Activated naive CD4-positive, alpha-beta T cell treated with anti-CD3 and anti-CD28 coated beads, Interleukin-2, amount 50 U/mL, for 24 hours (primary cell): ENCODE measurements around the gene SUSD3.

Experiments
- H3K27ac Mint-ChIP-seq: one replicate; pipeline ENCODE4 v1.8.0; 2021; ENCODE audit warnings: mild to moderate bottlenecking, mixed read lengths
- H3K27me3 Mint-ChIP-seq: one replicate; pipeline ENCODE4 v1.8.0; 2021; ENCODE audit warnings: mixed read lengths
- H3K36me3 Mint-ChIP-seq: one replicate; pipeline ENCODE4 v1.8.0; 2021; ENCODE audit warnings: mixed read lengths
- H3K4me1 Mint-ChIP-seq: one replicate; pipeline ENCODE4 v1.8.0; 2021; ENCODE audit warnings: mixed read lengths
- H3K4me3 Mint-ChIP-seq: one replicate; pipeline ENCODE4 v1.8.0; 2021; ENCODE audit warnings: mild to moderate bottlenecking, mixed read lengths
- H3K9me3 Mint-ChIP-seq: one replicate; pipeline ENCODE4 v1.8.0; 2021; ENCODE audit warnings: mixed read lengths

The SUSD3 gene

GRCh38 chr9:93076101-93076791 is 17.7 kb downstream of the SUSD3 start:
- H3K36me3 Mint-ChIP-seq, result peaks cover 5% of the 10 kb centered on the region
- H3K27me3 Mint-ChIP-seq, result no peaks in the 10 kb centered on the region
- H3K4me1 Mint-ChIP-seq, result peaks cover 72% of the 10 kb centered on the region
- H3K27ac Mint-ChIP-seq, result peak overlapping the region; percentile 79
- no peak overlapping the region for H3K4me3 Mint-ChIP-seq
- no peaks in the 10 kb centered on the region for H3K9me3 Mint-ChIP-seq

- Mint-ChIP-seq H3K27ac (peak overlapping the region; percentile 79), H3K36me3 (peaks cover 6% of the 10 kb centered on the region), H3K27me3 (no peaks in the 10 kb centered on the region), H3K4me3 (no peak overlapping the region), H3K9me3 (no peaks in the 10 kb centered on the region), H3K4me1 (peaks cover 70% of the 10 kb centered on the region)
Measured at GRCh38 chr9:93076792-93077128, 18.3 kb downstream of the SUSD3 start.

- Mint-ChIP-seq H3K4me3 (peak overlapping the region; percentile 3), H3K4me1 (peaks cover 72% of the 10 kb centered on the region), H3K27me3 (no peaks in the 10 kb centered on the region), H3K27ac (peak overlapping the region; percentile 52), H3K36me3 (peaks cover 8% of the 10 kb centered on the region), H3K9me3 (no peaks in the 10 kb centered on the region)
Measured at GRCh38 chr9:93077367-93077766, 18.9 kb downstream of the SUSD3 start.

- no peak overlapping the region for H3K4me3 Mint-ChIP-seq
- H3K27ac Mint-ChIP-seq, result peak overlapping the region; percentile 52
- peaks cover 71% of the 10 kb centered on the region for H3K4me1 Mint-ChIP-seq
Measured at GRCh38 chr9:93077811-93078210, 19.3 kb downstream of the SUSD3 start.

GRCh38 chr9:93079371-93079770 is 20.9 kb downstream of the SUSD3 start:
- H3K27me3 Mint-ChIP-seq, result no peaks in the 10 kb centered on the region
- peaks cover 11% of the 10 kb centered on the region for H3K36me3 Mint-ChIP-seq
- H3K4me3 Mint-ChIP-seq, result no peak overlapping the region
- peaks cover 67% of the 10 kb centered on the region for H3K4me1 Mint-ChIP-seq
- no peaks in the 10 kb centered on the region for H3K9me3 Mint-ChIP-seq
- peak overlapping the region; percentile 73 for H3K27ac Mint-ChIP-seq

More at GRCh38 chr9:93077811-93078210, 19.3 kb downstream of the SUSD3 start:
- H3K9me3 Mint-ChIP-seq, result no peaks in the 10 kb centered on the region
- peaks cover 8% of the 10 kb centered on the region for H3K36me3 Mint-ChIP-seq
- H3K27me3 Mint-ChIP-seq, result no peaks in the 10 kb centered on the region

GRCh38 chr9:93080406-93080805 is 21.9 kb downstream of the SUSD3 start:
- Mint-ChIP-seq H3K4me1 (peaks cover 57% of the 10 kb centered on the region), H3K27ac (peak overlapping the region; percentile 74), H3K36me3 (peaks cover 12% of the 10 kb centered on the region)

GRCh38 chr9:93081081-93081529 is 22.6 kb downstream of the SUSD3 start:
- H3K27ac Mint-ChIP-seq, result peak overlapping the region; percentile 74
- no peaks in the 10 kb centered on the region for H3K9me3 Mint-ChIP-seq
- H3K4me1 Mint-ChIP-seq, result peaks cover 53% of the 10 kb centered on the region
- H3K36me3 Mint-ChIP-seq, result peaks cover 16% of the 10 kb centered on the region
- H3K27me3 Mint-ChIP-seq, result no peaks in the 10 kb centered on the region
- H3K4me3 Mint-ChIP-seq, result no peak overlapping the region

More at GRCh38 chr9:93080406-93080805, 21.9 kb downstream of the SUSD3 start:
- Mint-ChIP-seq H3K4me3 (no peak overlapping the region), H3K27me3 (no peaks in the 10 kb centered on the region), H3K9me3 (no peaks in the 10 kb centered on the region)

- Mint-ChIP-seq H3K4me3 (no peak overlapping the region), H3K9me3 (no peaks in the 10 kb centered on the region), H3K4me1 (peaks cover 45% of the 10 kb centered on the region), H3K27ac (peak overlapping the region; percentile 62), H3K36me3 (peaks cover 22% of the 10 kb centered on the region), H3K27me3 (no peaks in the 10 kb centered on the region)
Measured at GRCh38 chr9:93081931-93082330, 23.4 kb downstream of the SUSD3 start.

- Mint-ChIP-seq H3K27me3 (no peaks in the 10 kb centered on the region), H3K9me3 (no peaks in the 10 kb centered on the region), H3K36me3 (peaks cover 23% of the 10 kb centered on the region), H3K4me1 (peaks cover 35% of the 10 kb centered on the region), H3K27ac (peak overlapping the region; percentile 74), H3K4me3 (no peak overlapping the region)
Measured at GRCh38 chr9:93082841-93083411, 24.4 kb downstream of the SUSD3 start.

GRCh38 chr9:93083592-93084470 is 25.3 kb downstream of the SUSD3 start:
- Mint-ChIP-seq H3K36me3 (peaks cover 23% of the 10 kb centered on the region), H3K4me3 (peak overlapping the region; percentile 56), H3K27me3 (no peaks in the 10 kb centered on the region), H3K27ac (peak overlapping the region; percentile 100), H3K4me1 (peaks cover 37% of the 10 kb centered on the region), H3K9me3 (no peaks in the 10 kb centered on the region)

GRCh38 chr9:93084471-93084881 is 26.0 kb downstream of the SUSD3 start:
- Mint-ChIP-seq H3K4me3 (no peak overlapping the region), H3K27me3 (no peaks in the 10 kb centered on the region), H3K4me1 (peaks cover 41% of the 10 kb centered on the region), H3K9me3 (no peaks in the 10 kb centered on the region), H3K27ac (no peak overlapping the region), H3K36me3 (peaks cover 23% of the 10 kb centered on the region)

GRCh38 chr9:93085676-93086075 is 27.2 kb downstream of the SUSD3 start:
- Mint-ChIP-seq H3K9me3 (no peaks in the 10 kb centered on the region), H3K4me3 (no peak overlapping the region), H3K27ac (no peak overlapping the region), H3K36me3 (peaks cover 20% of the 10 kb centered on the region), H3K4me1 (peaks cover 44% of the 10 kb centered on the region), H3K27me3 (no peaks in the 10 kb centered on the region)

GRCh38 chr9:93086447-93087224 is 28.1 kb downstream of the SUSD3 start:
- Mint-ChIP-seq H3K4me1 (peaks cover 43% of the 10 kb centered on the region), H3K27me3 (no peaks in the 10 kb centered on the region), H3K4me3 (no peak overlapping the region), H3K27ac (peak overlapping the region; percentile 19), H3K9me3 (peaks cover 4% of the 10 kb centered on the region), H3K36me3 (peaks cover 25% of the 10 kb centered on the region)

- peak overlapping the region; percentile 87 for H3K27ac Mint-ChIP-seq
- no peak overlapping the region for H3K4me3 Mint-ChIP-seq
- H3K36me3 Mint-ChIP-seq, result peaks cover 22% of the 10 kb centered on the region
- peaks cover 4% of the 10 kb centered on the region for H3K9me3 Mint-ChIP-seq
- no peaks in the 10 kb centered on the region for H3K27me3 Mint-ChIP-seq
- peaks cover 49% of the 10 kb centered on the region for H3K4me1 Mint-ChIP-seq
Measured at GRCh38 chr9:93087971-93088655, 29.6 kb downstream of the SUSD3 start.

GRCh38 chr9:93088656-93089015 is 30.1 kb downstream of the SUSD3 start:
- Mint-ChIP-seq H3K4me3 (no peak overlapping the region), H3K36me3 (peaks cover 21% of the 10 kb centered on the region), H3K27me3 (no peaks in the 10 kb centered on the region), H3K27ac (peak overlapping the region; percentile 86), H3K4me1 (peaks cover 50% of the 10 kb centered on the region), H3K9me3 (peaks cover 4% of the 10 kb centered on the region)
